AG04450 (cell line): Measurements from ENCODE around the gene OBSCN. TPM values are rescaled to one million over a fixed set of nuclear protein-coding genes. Genes with fewer than 3 reads are reported as not detected.
"Not testable (repeated sequence)": the region's sequence is repeated elsewhere in the genome, so short reads cannot be mapped to it uniquely, and the experiment has no call there.

ENCODE experiments used
- CTCF ChIA-PET: fragments of 300-600, 350-600 bp; formaldehyde crosslinking; extraction: SDS; loops from one replicate; lab custom pipeline; 2022; ENCODE audit warnings: antibody characterized with exemption, inconsistent platforms; lab: Charles Lee
- POLR2A ChIA-PET: fragments of 350-600 bp; formaldehyde crosslinking; extraction: SDS; loops from one replicate; lab custom pipeline; 2021; ENCODE audit warnings: antibody characterized with exemption, inconsistent platforms; lab: Yijun Ruan, JAX
- DNase-seq: peaks from one replicate; pipeline ENCODE4 v3.0.0-alpha.2; 2011; ENCODE audit warnings: low read depth, low spot score
- H3K27ac ChIP-seq: one replicate; pipeline ENCODE4 v1.5.1; 2012; ENCODE audit warnings: low read depth, low read length, control low read depth
- H3K27me3 ChIP-seq: one replicate; pipeline ENCODE4 v1.6.0; 2012; ENCODE audit warnings: low read length; ENCODE audit not compliant: control insufficient read depth, insufficient read depth
- H3K4me3 ChIP-seq: 2 replicates; pipeline ENCODE4 v1.5.1; 2011; ENCODE audit warnings: mild to moderate bottlenecking, low read depth, low read length, control low read depth
- H3K9me3 ChIP-seq: 2 replicates; pipeline ENCODE4 v1.5.1; 2012; ENCODE audit warnings: low read length; ENCODE audit not compliant: control insufficient read depth, insufficient read depth
- polyA plus RNA-seq: library from polyadenylated mRNA; depleted of rRNA; stranded (reverse); fragments of >200 nt; gene quantifications from 2 replicates; pipeline ENCODE4 v1.2.3, GENCODE V29; 2011
- TF ChIP-seq, protein P1 (sequence below): IDR thresholded peaks from 2 replicates; pipeline ENCODE4 v1.5.1; 2011; ENCODE audit warnings: low read depth, low read length, control low read depth, inconsistent platforms

OBSCN gene
- polyA plus RNA-seq, 1 experiment, result 3.9 TPM

DNA sequence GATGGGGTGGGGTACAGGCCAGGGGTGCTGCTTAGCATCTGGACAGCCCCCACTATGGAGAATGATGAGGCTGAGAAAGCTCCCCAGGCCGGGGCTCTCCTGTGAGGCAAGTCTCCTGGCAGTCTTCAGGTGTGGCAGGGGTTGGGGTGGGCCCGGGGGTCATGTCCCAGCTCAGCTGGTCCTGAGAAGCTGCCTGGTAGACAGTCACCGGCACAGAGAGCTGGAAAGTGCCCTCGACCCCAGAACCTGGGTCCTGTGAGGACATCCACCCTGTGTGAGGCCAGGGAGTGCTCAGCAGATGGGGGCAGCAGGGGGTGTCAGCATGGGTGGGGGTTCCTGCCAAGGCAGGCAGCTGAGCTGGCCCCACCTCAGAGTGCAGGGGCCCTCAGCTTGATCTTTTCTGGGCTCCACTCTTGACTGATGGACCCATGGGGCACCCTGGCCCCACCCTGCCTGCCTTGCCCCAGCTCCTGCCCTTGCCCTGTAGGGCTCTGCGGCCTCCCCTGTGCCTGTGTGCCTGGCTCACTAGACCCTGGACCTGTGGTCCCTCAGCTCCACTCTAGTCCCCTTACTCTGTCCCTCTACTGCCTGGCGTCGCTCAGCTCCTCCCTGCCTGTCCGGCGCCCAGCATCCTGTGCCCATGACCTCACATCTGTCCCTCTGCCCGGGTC lies 36.5 kb upstream of the OBSCN start:
- Histone ChIP-seq H3K4me3 (no peak overlapping the region), H3K27me3 (no peaks in the 10 kb centered on the region), H3K9me3 (peaks cover 14% of the 10 kb centered on the region), H3K27ac (no peak overlapping the region)
- TF ChIP-seq, protein P1, sequence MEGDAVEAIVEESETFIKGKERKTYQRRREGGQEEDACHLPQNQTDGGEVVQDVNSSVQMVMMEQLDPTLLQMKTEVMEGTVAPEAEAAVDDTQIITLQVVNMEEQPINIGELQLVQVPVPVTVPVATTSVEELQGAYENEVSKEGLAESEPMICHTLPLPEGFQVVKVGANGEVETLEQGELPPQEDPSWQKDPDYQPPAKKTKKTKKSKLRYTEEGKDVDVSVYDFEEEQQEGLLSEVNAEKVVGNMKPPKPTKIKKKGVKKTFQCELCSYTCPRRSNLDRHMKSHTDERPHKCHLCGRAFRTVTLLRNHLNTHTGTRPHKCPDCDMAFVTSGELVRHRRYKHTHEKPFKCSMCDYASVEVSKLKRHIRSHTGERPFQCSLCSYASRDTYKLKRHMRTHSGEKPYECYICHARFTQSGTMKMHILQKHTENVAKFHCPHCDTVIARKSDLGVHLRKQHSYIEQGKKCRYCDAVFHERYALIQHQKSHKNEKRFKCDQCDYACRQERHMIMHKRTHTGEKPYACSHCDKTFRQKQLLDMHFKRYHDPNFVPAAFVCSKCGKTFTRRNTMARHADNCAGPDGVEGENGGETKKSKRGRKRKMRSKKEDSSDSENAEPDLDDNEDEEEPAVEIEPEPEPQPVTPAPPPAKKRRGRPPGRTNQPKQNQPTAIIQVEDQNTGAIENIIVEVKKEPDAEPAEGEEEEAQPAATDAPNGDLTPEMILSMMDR, result no peak
- ChIA-PET CTCF (no interaction called here), POLR2A (no interaction called here)
- no peak for DNase-seq

DNA sequence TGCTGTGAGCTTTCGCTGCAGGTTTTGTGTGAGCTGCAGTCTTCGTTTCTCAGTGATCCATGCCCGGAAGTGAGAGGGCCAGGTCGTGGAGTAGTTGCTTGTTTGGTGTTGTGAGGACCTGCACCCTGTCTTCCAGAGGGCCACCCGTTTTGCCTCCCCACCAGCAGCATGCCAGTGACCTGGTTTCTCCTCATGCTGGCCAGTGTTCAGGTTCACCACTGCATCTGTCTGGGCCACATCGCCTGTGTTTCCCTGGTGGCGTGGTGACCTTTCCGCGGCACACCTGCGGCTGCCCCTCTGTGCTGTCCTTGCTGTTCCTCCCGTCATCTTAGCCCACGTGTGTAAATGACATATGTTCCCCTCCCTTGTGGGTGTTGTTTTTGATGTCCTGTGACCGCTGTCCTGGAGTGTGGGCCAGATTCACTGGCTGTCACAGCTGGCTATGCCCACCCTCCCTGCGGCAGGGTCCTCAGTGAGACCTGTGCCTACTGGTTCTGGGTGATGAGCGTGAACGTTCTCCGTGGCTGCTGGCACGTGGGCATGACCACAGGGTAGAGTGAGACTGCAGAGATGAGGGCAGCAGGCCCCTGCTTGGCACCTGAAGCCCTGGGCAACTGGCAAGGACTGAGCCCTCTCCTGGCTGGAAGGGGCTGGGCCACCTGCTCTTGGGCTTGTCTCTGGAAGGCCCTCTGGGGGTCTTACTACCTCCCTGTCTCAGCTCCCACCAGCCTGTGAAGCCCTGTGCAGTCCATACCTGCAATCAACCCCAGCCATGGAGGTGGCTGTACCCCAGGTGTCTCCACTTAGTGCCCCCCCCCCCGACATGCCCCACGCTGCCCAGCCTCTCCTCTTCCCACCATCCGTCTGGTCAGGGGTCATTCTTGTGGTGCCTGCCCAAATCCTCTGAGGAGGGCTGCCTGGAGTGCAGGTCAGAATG lies 35.0 kb upstream of the OBSCN start:
- Histone ChIP-seq H3K27ac (no peak overlapping the region), H3K27me3 (no peaks in the 10 kb centered on the region), H3K9me3 (peaks cover 14% of the 10 kb centered on the region), H3K4me3 (no peak overlapping the region)
- ChIA-PET CTCF (interaction anchor here (0.6 kb wide), 1 partner anchor 234 kb away, joined by 7 read pairs; the partner anchor contains the start of gene TRIM11), POLR2A (no interaction called here)
- DNase-seq, result no peak
- TF ChIP-seq, protein P1, result no peak

DNA sequence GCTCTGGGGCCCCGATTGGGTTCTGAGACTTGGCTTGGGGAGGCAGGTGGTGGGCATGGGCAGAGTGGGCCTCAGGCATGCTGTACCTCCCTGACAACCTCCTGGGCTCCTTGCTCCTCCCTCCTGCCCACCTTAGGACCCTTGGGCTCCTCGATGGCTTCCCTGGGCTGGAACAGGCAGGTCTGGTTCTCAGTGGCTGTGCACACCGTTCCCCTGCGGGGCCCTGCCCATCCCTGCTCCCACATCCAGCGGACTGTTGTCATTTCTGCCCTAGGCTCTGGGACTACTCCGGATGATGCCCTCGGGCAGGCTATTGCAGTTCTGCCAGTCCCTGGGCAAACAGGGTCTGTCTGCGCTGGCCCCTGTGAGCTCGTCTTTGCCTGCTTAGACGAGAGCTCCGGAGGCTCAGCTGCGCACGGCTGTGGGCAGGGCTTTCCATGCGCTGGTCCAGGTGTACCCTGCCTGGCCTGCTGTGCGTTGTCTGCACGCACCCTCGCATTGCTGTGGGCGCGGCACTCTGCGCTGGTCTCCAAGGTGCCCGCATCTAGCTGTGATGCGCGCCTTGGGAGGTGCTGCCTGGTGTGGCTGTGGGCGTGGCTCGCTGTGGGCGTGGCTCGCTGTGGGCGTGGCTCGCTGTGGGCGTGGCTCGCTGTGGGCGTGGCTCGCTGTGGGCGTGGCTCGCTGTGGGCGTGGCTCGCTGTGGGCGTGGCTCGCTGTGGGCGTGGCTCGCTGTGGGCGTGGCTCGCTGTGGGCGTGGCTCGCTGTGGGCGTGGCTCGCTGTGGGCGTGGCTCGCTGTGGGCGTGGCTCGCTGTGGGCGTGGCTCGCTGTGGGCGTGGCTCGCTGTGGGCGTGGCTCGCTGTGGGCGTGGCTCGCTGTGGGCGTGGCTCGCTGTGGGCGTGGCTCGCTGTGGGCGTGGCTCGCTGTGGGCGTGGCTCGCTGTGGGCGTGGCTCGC lies 34.0 kb upstream of the OBSCN start:
- ChIA-PET POLR2A (interaction anchor here (1.5 kb wide), 1 partner anchor 8 kb away, joined by 4 read pairs; the partner anchor contains the start of gene IBA57), CTCF (interaction anchor here (1.5 kb wide), 1 partner anchor 9 kb away, joined by 4 read pairs; the partner anchor contains the start of gene IBA57)
- H3K4me3 ChIP-seq, DNase-seq, H3K27me3 ChIP-seq: not testable (repeated sequence)
- Histone ChIP-seq H3K9me3 (peaks cover 14% of the 10 kb centered on the region), H3K27ac (peak overlapping the region; percentile 11)

DNA sequence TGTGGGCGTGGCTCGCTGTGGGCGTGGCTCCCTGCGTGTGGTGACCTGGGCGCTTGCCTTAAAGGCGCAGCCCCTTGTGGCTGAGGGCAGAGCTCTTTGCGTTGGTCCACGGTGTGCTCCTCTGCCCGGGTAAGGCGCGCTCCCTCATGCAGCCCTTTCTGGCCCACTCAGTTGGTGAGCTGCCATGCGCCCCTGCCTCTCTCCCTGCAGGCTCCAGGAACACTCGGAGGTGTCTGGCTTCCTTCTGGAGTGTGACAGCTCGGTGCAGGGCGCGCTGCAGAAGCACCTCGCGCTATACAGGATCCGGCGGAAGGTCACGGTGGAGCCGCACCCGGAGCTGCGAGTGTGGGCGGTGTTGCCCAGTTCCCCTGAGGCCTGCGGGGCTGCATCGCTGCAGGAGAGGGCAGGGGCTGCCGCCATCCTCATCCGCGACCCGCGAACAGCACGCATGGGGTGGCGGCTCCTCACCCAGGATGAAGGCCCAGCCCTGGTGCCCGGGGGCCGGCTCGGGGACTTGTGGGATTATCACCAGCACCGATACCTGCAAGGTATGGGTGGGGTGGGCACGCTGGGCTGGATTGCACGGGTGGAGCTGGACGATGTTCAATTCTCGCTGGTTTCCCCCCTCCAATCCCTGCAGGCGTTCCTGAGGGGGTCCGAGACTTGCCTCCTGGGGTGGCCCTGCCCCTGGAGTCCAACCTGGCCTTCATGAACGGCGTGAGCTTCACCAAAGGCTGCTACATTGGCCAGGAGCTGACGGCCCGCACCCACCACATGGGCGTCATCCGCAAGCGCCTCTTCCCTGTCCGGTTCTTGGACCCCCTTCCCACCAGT lies 33.1 kb upstream of the OBSCN start:
- H3K4me3 ChIP-seq, result no peak overlapping the region
- DNase-seq, result no peak
- peaks cover 14% of the 10 kb centered on the region for H3K9me3 ChIP-seq
- ChIA-PET POLR2A (interaction anchor here (1.5 kb wide), 1 partner anchor 9 kb away, joined by 4 read pairs; the partner anchor contains the start of gene IBA57), CTCF (interaction anchor here (1.5 kb wide), 1 partner anchor 9 kb away, joined by 4 read pairs; the partner anchor contains the start of gene IBA57)
- no peaks in the 10 kb centered on the region for H3K27me3 ChIP-seq
- TF ChIP-seq, protein P1, result no peak
- H3K27ac ChIP-seq, result peak overlapping the region; percentile 21
